GM04504 (cell line): ENCODE measurements around the gene SLC16A8.

ENCODE experiments used
- DNase-seq: peaks from one replicate; pipeline ENCODE4 v3.0.0-alpha.2; 2012; ENCODE audit warnings: low read depth

Gene SLC16A8

GRCh38 chr22:38028344-38029130, 55.4 kb downstream of the SLC16A8 start:
- DNase-seq = no peak
